Neuron (in vitro differentiated cells): ENCODE results near the gene C1orf141.
"Not testable (repeated sequence)": the region's sequence is repeated elsewhere in the genome, so short reads cannot be mapped to it uniquely, and the experiment has no call there.

Experiments used
- H2AFZ ChIP-seq: one replicate; pipeline ENCODE4 v1.6.1; 2013; ENCODE audit warnings: low read depth, mild to moderate bottlenecking, inconsistent platforms, low read length, moderate library complexity
- H3K27me3 ChIP-seq: one replicate; pipeline ENCODE4 v1.6.1; 2013; ENCODE audit warnings: low read length; ENCODE audit not compliant: insufficient read depth
- H3K36me3 ChIP-seq: one replicate; pipeline ENCODE4 v1.6.1; 2013; ENCODE audit warnings: low read length; ENCODE audit not compliant: insufficient read depth
- H3K4me1 ChIP-seq: one replicate; pipeline ENCODE4 v1.6.1; 2013; ENCODE audit warnings: low read length; ENCODE audit not compliant: insufficient read depth
- H3K4me3 ChIP-seq: 2 replicates; pipeline ENCODE4 v1.5.1; 2013; ENCODE audit warnings: mild to moderate bottlenecking, low read length, moderate library complexity
- H3K9me3 ChIP-seq: one replicate; pipeline ENCODE4 v1.6.1; 2013; ENCODE audit warnings: low read length

Gene C1orf141

DNA sequence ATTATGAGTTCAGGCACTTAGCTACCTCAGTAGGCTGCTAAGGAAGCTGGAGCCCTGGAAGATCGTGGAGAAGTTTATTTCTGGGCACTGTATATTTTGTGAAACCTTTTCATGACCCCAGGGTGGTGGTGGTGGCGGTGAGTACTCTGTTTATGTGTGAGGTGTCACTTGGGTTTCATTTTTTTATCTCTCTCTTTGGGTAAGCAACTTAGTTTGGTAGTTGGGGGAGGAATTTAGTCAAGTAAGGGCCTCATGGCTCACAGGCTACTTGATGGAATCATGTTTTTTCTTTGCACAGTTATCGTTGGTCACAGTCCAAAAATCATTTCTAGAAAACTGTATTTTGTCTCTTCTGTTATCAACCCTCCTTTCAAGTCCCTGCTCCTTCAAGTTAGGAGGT is 33.9 kb downstream of the C1orf141 start:
- H3K4me3 ChIP-seq: no peak overlapping the region
- no peaks in the 10 kb centered on the region for H3K27me3 ChIP-seq
- no peaks in the 10 kb centered on the region for H3K36me3 ChIP-seq
- H2AFZ ChIP-seq: no peak overlapping the region
- no peaks in the 10 kb centered on the region for H3K9me3 ChIP-seq
- peaks cover 8% of the 10 kb centered on the region for H3K4me1 ChIP-seq

- Histone ChIP-seq H3K4me1 (peaks cover 8% of the 10 kb centered on the region), H3K36me3 (no peaks in the 10 kb centered on the region), H2AFZ (no peak overlapping the region), H3K4me3 (no peak overlapping the region), H3K27me3 (no peaks in the 10 kb centered on the region), H3K9me3 (no peaks in the 10 kb centered on the region)
Measured at GRCh38 chr1:67097305-67097704, 37.5 kb downstream of the C1orf141 start.

GRCh38 chr1:67094191-67094590 is 40.6 kb downstream of the C1orf141 start:
- H2AFZ ChIP-seq: no peak overlapping the region
- no peak overlapping the region for H3K4me3 ChIP-seq
- H3K9me3 ChIP-seq: no peaks in the 10 kb centered on the region
- no peaks in the 10 kb centered on the region for H3K27me3 ChIP-seq
- H3K4me1 ChIP-seq: peaks cover 8% of the 10 kb centered on the region
- H3K36me3 ChIP-seq: no peaks in the 10 kb centered on the region

- H3K36me3 ChIP-seq: no peaks in the 10 kb centered on the region
- no peaks in the 10 kb centered on the region for H3K9me3 ChIP-seq
- H3K27me3 ChIP-seq: no peaks in the 10 kb centered on the region
- no peak overlapping the region for H3K4me3 ChIP-seq
- no peaks in the 10 kb centered on the region for H3K4me1 ChIP-seq
- H2AFZ ChIP-seq: no peak overlapping the region
Measured at GRCh38 chr1:67089685-67090208, 45.0 kb downstream of the C1orf141 start.

GRCh38 chr1:67088440-67088839 is 46.3 kb downstream of the C1orf141 start:
- Histone ChIP-seq H3K36me3 (no peaks in the 10 kb centered on the region), H3K4me3 (no peak overlapping the region)

DNA sequence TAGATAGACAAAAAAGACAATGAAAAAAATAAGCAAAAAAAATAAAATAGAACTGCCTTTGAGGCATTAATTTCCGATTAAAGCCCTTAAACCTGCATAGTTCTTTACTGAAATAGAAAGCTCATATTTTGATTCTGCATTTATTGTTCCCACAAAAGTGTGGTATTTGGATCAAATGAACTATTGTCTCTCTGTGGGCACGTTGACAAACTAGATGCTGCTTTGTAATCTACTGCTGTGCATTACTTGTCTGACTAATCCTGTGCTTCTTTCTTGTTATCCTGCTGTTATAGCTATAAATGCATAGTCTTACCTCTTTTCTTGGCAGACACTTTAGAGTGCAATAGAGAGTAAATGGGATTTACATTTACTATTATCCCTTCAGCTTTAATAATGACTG is 49.4 kb downstream of the C1orf141 start:
- Histone ChIP-seq H2AFZ (no peak overlapping the region), H3K9me3 (no peaks in the 10 kb centered on the region), H3K4me1 (no peaks in the 10 kb centered on the region)

More at GRCh38 chr1:67088440-67088839, 46.3 kb downstream of the C1orf141 start:
- Histone ChIP-seq H3K9me3 (no peaks in the 10 kb centered on the region), H3K27me3 (no peaks in the 10 kb centered on the region), H3K4me1 (no peaks in the 10 kb centered on the region), H2AFZ (no peak overlapping the region)

GRCh38 chr1:67084765-67085318 is 49.9 kb downstream of the C1orf141 start:
- H3K4me3 ChIP-seq: no peak overlapping the region
- no peak overlapping the region for H2AFZ ChIP-seq
- H3K27me3 ChIP-seq: no peaks in the 10 kb centered on the region
- H3K9me3 ChIP-seq: no peaks in the 10 kb centered on the region
- no peaks in the 10 kb centered on the region for H3K36me3 ChIP-seq
- no peaks in the 10 kb centered on the region for H3K4me1 ChIP-seq

More for the DNA sequence above, 49.4 kb downstream of the C1orf141 start:
- Histone ChIP-seq H3K27me3 (no peaks in the 10 kb centered on the region), H3K36me3 (no peaks in the 10 kb centered on the region), H3K4me3 (no peak overlapping the region)

- Histone ChIP-seq H3K36me3 (no peaks in the 10 kb centered on the region), H2AFZ (no peak overlapping the region), H3K4me1 (no peaks in the 10 kb centered on the region), H3K27me3 (no peaks in the 10 kb centered on the region), H3K4me3 (no peak overlapping the region), H3K9me3 (no peaks in the 10 kb centered on the region)
Measured at GRCh38 chr1:67078291-67078690, 56.5 kb downstream of the C1orf141 start.

DNA sequence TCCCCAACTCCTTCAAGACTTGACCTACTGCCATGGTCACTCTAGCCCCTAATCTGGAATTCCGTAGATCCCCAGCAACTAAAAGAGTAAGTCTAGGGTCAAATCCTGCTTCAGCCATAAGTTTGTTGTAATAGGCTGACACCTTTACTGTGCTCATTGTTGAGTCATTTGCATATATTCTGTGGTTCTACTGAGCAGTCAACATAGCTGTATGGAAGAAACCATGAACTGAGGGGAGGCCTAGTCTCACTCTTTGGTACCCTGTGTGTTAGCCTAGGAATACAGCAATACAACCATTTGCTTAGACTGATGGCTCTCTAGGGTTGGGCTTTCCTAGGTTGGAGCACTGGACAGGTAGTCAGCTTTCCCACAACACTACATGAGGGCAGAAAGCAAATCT is 57.2 kb downstream of the C1orf141 start:
- H3K36me3 ChIP-seq: no peaks in the 10 kb centered on the region
- no peak overlapping the region for H2AFZ ChIP-seq
- H3K4me3 ChIP-seq: no peak overlapping the region
- no peaks in the 10 kb centered on the region for H3K27me3 ChIP-seq
- no peaks in the 10 kb centered on the region for H3K4me1 ChIP-seq
- no peaks in the 10 kb centered on the region for H3K9me3 ChIP-seq

DNA sequence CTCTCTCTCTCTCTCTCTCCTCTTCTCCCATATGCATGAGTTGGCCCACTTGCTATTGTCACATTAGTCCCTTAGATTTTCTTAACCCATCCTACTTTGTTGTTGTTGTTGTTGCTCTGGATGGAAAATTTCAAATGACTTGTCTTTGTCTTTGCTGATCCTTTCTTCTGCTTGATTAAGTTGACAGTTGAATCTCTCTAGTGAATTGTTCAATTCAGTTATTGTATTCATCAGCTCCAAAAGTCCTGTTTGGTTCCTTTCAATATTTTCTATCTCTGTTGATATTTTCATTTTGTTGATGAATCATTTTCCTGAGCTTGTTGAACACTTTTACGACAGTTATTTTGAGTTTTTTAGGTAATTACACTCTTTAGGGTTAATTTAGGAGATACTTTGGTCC is 62.0 kb downstream of the C1orf141 start:
- H3K36me3 ChIP-seq: no peaks in the 10 kb centered on the region
- H3K4me3 ChIP-seq: no peak overlapping the region
- no peaks in the 10 kb centered on the region for H3K4me1 ChIP-seq
- H3K27me3 ChIP-seq: no peaks in the 10 kb centered on the region
- H3K9me3 ChIP-seq: peaks cover 2% of the 10 kb centered on the region
- H2AFZ ChIP-seq: no peak overlapping the region

DNA sequence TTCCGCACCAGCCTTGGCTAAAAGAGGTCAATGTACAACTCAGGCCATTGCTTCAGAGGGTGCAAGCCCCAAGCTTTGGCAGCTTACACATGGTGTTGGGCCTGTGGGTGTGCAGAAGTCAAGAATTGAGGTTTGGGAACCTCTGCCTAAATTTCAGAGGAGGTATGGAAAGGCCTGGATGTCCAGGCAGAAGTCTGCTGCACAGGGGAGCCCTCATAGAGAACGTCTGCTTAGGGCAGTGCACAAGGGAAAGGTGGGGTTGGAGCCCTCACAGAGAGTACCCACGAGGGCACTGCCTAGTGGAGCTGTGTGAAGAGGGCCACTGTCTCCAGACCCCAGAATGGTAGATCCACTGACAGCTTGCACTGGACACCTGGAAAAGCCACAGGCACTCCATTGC is 67.1 kb downstream of the C1orf141 start:
- H2AFZ ChIP-seq, H3K36me3 ChIP-seq, H3K4me3 ChIP-seq, H3K9me3 ChIP-seq, H3K4me1 ChIP-seq, H3K27me3 ChIP-seq: not testable (repeated sequence)

DNA sequence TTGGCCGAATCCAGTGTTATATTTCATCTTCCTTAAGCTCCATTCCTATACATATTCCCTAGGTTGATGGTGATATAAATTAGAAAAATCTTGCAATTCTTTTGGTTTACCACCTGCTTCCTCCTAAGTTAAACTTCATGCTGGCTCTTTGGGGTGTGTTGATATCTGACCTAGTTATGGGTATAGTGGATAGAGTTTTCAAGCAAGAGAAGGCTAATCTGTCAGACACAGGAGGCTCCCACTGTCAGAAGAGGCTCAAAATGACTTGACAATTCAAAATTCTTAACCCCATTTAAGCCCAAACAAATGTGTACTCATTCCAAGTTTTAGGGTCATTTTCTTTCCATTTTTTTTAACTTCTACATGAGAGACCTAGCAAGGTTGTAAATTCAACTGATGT is 72.4 kb downstream of the C1orf141 start:
- no peaks in the 10 kb centered on the region for H3K27me3 ChIP-seq
- peaks cover 11% of the 10 kb centered on the region for H3K4me1 ChIP-seq
- H3K36me3 ChIP-seq: no peaks in the 10 kb centered on the region
- no peak overlapping the region for H3K4me3 ChIP-seq
- no peak overlapping the region for H2AFZ ChIP-seq
- H3K9me3 ChIP-seq: peaks cover under 1% of the 10 kb centered on the region

DNA sequence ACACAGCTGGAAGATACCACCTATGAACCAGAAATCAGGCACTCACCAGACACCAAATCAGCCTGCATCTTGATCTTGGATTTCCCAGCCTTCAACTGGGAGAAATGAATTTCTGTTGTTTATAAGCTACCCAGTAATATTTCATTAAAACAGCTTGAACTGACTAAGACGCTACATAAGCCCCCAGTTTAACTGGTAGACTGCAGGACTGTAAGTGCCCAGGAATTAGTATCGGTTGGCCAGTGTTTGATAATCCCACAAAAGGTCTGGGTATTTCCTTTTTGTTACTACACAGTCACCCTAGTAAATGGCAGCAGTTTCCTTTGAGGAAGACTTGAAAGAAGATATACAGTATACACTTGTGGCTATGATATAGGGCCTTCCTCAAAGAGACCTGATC is 73.5 kb downstream of the C1orf141 start:
- H3K36me3 ChIP-seq: no peaks in the 10 kb centered on the region
- no peak overlapping the region for H3K4me3 ChIP-seq
- no peak overlapping the region for H2AFZ ChIP-seq
- H3K4me1 ChIP-seq: peaks cover 11% of the 10 kb centered on the region
- H3K27me3 ChIP-seq: no peaks in the 10 kb centered on the region
- H3K9me3 ChIP-seq: no peaks in the 10 kb centered on the region

- Histone ChIP-seq H3K36me3 (no peaks in the 10 kb centered on the region), H3K9me3 (no peaks in the 10 kb centered on the region), H3K27me3 (no peaks in the 10 kb centered on the region), H3K4me3 (no peak overlapping the region), H3K4me1 (peaks cover 11% of the 10 kb centered on the region), H2AFZ (no peak overlapping the region)
Measured at GRCh38 chr1:67060811-67061218, 74.0 kb downstream of the C1orf141 start.
